Keratinocyte (primary cell): ENCODE measurements around the gene DCP2. TPM values are rescaled to one million over a fixed set of nuclear protein-coding genes. Genes with fewer than 3 reads are reported as not detected.

ENCODE experiments used
- DNase-seq: peaks from one replicate; pipeline ENCODE4 v3.0.0-alpha.2; 2011; ENCODE audit warnings: low read depth, missing footprints, low spot score
- FAIRE-seq: peaks from 2 replicates; lab custom pipeline; 2011; peaks lifted over from hg19 to GRCh38; lab: Jason Lieb, UNC
- H2AFZ ChIP-seq: 2 replicates; pipeline ENCODE4 v1.6.0; 2012; ENCODE audit warnings: low read length, control low read depth, inconsistent platforms; ENCODE audit not compliant: control insufficient read depth
- H3K27ac ChIP-seq: 2 replicates; pipeline ENCODE4 v1.5.1; 2011; ENCODE audit warnings: low read length; ENCODE audit not compliant: control insufficient read depth, insufficient read depth
- H3K27me3 ChIP-seq: 3 replicates; pipeline ENCODE4 v1.6.0; 2011; ENCODE audit warnings: low read length; ENCODE audit not compliant: control insufficient read depth, insufficient read depth; ENCODE audit errors: extremely low read depth
- H3K36me3 ChIP-seq, 2 experiments: 2 replicates in 1 of 2; 3 replicates in 1 of 2; pipeline ENCODE4 v1.5.1; 2011; ENCODE audit warnings: low read length in 2 of 2, mild to moderate bottlenecking in 1 of 2; ENCODE audit not compliant: control insufficient read depth in 2 of 2, insufficient read depth in 2 of 2; ENCODE audit errors: extremely low read depth in 1 of 2
- H3K4me1 ChIP-seq: 3 replicates; pipeline ENCODE4 v1.5.1; 2011; ENCODE audit warnings: low read length; ENCODE audit not compliant: control insufficient read depth, insufficient read depth; ENCODE audit errors: extremely low read depth
- H3K4me2 ChIP-seq: 3 replicates; pipeline ENCODE4 v1.6.0; 2011; ENCODE audit warnings: low read depth, low read length; ENCODE audit not compliant: control insufficient read depth, insufficient read depth; ENCODE audit errors: extremely low read depth
- H3K4me3 ChIP-seq, 3 experiments: fragments of 200-600 bp in 1 of 3; sonication (generic) in 1 of 3; 2 replicates in 2 of 3; 3 replicates in 1 of 3; pipeline ENCODE4 v1.5.1; 2011 to 2016; ENCODE audit warnings: low read length in 3 of 3, mild to moderate bottlenecking in 3 of 3, control low read depth in 2 of 3, inconsistent platforms in 1 of 3, low read depth in 1 of 3, mixed read lengths in 1 of 3, mixed run types in 1 of 3, moderate library complexity in 1 of 3; ENCODE audit not compliant: control insufficient read depth in 2 of 3, insufficient read depth in 2 of 3; ENCODE audit errors: extremely low read depth in 1 of 3
- H3K79me2 ChIP-seq: 2 replicates; pipeline ENCODE4 v1.6.0; 2012; ENCODE audit warnings: low read length; ENCODE audit not compliant: control insufficient read depth, insufficient read depth
- H3K9ac ChIP-seq: 3 replicates; pipeline ENCODE4 v1.6.0; 2011; ENCODE audit warnings: low read length; ENCODE audit not compliant: control insufficient read depth, insufficient read depth; ENCODE audit errors: extremely low read depth
- H3K9me1 ChIP-seq: 3 replicates; pipeline ENCODE4 v1.6.0; 2011; ENCODE audit warnings: low read length; ENCODE audit not compliant: control insufficient read depth, insufficient read depth; ENCODE audit errors: extremely low read depth
- H3K9me3 ChIP-seq: 2 replicates; pipeline ENCODE4 v1.5.1; 2012; ENCODE audit warnings: low read depth, low read length; ENCODE audit not compliant: control insufficient read depth
- H4K20me1 ChIP-seq: 3 replicates; pipeline ENCODE4 v1.6.0; 2011; ENCODE audit warnings: low read length; ENCODE audit not compliant: control insufficient read depth, insufficient read depth; ENCODE audit errors: extremely low read depth
- EZH2 ChIP-seq: IDR thresholded peaks from one replicate; pipeline ENCODE4 v1.6.1; 2012; ENCODE audit warnings: inconsistent platforms, mild to moderate bottlenecking, low read length, moderate library complexity
- dilution Hi-C: fragments of 300-500 bp; cut with MboI; formaldehyde crosslinking; loops from one replicate; pipeline ENCODE4 v1.7.0; 2020; ENCODE audit warnings: low sequenced_read_pairs; ENCODE audit not compliant: extremely low pct_ligation_motif_present
- polyA plus RNA-seq, 5 experiments: library from polyadenylated mRNA; depleted of rRNA in 3 of 5; stranded (reverse) in 3 of 5; stranded (forward) in 1 of 5; unstranded in 1 of 5; fragments of >200 nt; gene quantifications; 1 replicate in 1 of 5; 2 replicates in 3 of 5; 3 replicates in 1 of 5; pipeline versions ENCODE4 v1.2.1 to v1.2.3, GENCODE V29; 2011 to 2012; ENCODE audit warnings: missing spikeins in 2 of 5, low read depth in 1 of 5, low replicate concordance in 1 of 5
- TF ChIP-seq, protein P1 (sequence below), 3 experiments: IDR thresholded peaks in 1 of 3; conservative IDR thresholded peaks in 1 of 3; optimal IDR thresholded peaks in 1 of 3; 2 replicates in 2 of 3; 3 replicates in 1 of 3; pipeline versions ENCODE3 to v1.5.1; 2011; ENCODE audit warnings: low read length in 3 of 3, mild to moderate bottlenecking in 3 of 3, moderate library complexity in 2 of 3, control low read depth in 1 of 3, inconsistent platforms in 1 of 3; ENCODE audit not compliant: insufficient read depth in 2 of 3; ENCODE audit errors: extremely low read depth in 1 of 3

Gene DCP2
- polyA plus RNA-seq, 1 donor (not counting 4 experiments of a cell fraction or from before 2014, with no cell fraction given): 11.8 TPM

DNA sequence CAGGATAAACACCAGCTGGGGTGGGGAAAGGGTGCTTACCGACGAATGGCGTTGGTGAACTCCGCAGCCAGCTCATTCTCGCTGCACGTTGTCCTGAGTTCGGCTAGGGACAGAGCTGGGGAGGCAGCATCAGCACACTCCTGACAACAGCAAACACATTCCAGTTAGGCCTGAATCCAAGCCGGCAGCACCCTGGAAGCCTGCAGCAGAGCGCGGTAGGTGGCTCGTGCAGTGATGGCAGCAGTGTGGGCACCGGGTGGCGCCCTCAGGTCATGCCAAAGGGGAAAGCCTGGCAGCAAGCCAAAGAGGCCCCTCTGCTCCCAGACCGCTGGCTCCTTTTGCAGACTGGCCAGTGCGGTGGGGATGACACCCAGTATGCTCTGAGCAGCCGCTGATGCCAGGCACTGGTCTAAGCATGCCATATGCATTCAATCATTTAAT is 66.9 kb downstream of the DCP2 start:
- Histone ChIP-seq H3K4me2 (no peak overlapping the region), H3K4me1 (peaks cover 32% of the 10 kb centered on the region), H2AFZ (no peak overlapping the region), H3K36me3 (peaks cover 10 to 15% of the 10 kb centered on the region in 2 experiments), H3K79me2 (no peaks in the 10 kb centered on the region), H3K27ac (no peak overlapping the region), H3K9me3 (no peaks in the 10 kb centered on the region), H3K9ac (no peak overlapping the region), H4K20me1 (no peaks in the 10 kb centered on the region), H3K9me1 (no peaks in the 10 kb centered on the region), H3K27me3 (no peaks in the 10 kb centered on the region), H3K4me3 (no peak overlapping the region)
- FAIRE-seq (no peak), DNase-seq (no peak)
- no peak for TF ChIP-seq EZH2
- TF ChIP-seq, protein P1, sequence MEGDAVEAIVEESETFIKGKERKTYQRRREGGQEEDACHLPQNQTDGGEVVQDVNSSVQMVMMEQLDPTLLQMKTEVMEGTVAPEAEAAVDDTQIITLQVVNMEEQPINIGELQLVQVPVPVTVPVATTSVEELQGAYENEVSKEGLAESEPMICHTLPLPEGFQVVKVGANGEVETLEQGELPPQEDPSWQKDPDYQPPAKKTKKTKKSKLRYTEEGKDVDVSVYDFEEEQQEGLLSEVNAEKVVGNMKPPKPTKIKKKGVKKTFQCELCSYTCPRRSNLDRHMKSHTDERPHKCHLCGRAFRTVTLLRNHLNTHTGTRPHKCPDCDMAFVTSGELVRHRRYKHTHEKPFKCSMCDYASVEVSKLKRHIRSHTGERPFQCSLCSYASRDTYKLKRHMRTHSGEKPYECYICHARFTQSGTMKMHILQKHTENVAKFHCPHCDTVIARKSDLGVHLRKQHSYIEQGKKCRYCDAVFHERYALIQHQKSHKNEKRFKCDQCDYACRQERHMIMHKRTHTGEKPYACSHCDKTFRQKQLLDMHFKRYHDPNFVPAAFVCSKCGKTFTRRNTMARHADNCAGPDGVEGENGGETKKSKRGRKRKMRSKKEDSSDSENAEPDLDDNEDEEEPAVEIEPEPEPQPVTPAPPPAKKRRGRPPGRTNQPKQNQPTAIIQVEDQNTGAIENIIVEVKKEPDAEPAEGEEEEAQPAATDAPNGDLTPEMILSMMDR (optimal IDR thresholded peaks at IDR 0.05 in 1 of 3, IDR thresholded peaks at IDR 0.05 in 1 of 3, conservative IDR thresholded peaks at IDR 0.05 in 1 of 3; ENCODE audit: extremely low read depth in 1 of 3, insufficient read depth in 2 of 3, low read length in 3 of 3): peak in 1 of 3 experiments; percentile 52
- dilution Hi-C loops: no loop called here

DNA sequence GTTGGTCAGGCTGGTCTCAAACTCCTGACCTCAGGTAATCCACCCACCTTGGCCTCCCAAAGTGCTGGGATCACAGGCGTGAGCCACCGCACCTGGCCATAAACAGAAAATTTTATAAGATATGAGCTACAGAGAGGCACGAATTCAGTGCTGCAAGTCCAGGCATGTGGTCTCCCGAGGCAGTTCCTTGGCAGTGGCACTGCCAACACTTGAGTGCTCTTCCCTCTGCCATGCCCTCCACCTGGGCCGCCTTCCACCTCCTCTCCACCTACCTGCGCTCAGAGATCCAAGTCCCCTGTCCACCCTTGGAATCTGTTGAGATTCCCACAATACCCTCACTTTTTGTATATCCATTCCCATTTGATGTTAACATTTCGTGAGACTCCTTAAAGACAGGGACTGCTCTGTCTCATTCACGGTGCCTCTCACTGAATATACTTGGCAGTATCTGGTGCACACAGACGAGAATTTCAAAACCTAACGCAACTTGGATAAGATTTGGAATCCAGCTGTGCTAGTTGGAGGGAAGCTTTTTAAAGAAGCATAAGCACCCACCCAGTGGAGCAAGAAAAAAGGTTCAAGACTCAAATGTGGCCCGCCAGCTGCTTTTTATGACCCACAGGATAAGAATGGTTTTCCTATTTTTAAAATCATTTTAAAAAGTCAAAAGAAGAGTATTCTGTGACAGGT is 68.3 kb downstream of the DCP2 start:
- no peak overlapping the region for H3K27ac ChIP-seq
- H3K9ac ChIP-seq: no peak overlapping the region
- H3K36me3 ChIP-seq: peaks cover 16 to 26% of the 10 kb centered on the region in 2 experiments
- DNase-seq: no peak
- H4K20me1 ChIP-seq: no peaks in the 10 kb centered on the region
- no peaks in the 10 kb centered on the region for H3K79me2 ChIP-seq
- H3K4me3 ChIP-seq: no peak overlapping the region
- no peaks in the 10 kb centered on the region for H3K9me1 ChIP-seq
- peak; percentile 61 for FAIRE-seq
- dilution Hi-C loops: no loop called here
- H3K4me1 ChIP-seq: peaks cover 24% of the 10 kb centered on the region
- H3K27me3 ChIP-seq: no peaks in the 10 kb centered on the region
- peak overlapping the region; percentile 6 for H3K4me2 ChIP-seq
- TF ChIP-seq EZH2: no peak
- TF ChIP-seq, protein P1 (optimal IDR thresholded peaks at IDR 0.05 in 1 of 3, IDR thresholded peaks at IDR 0.05 in 1 of 3, conservative IDR thresholded peaks at IDR 0.05 in 1 of 3; ENCODE audit: extremely low read depth in 1 of 3, insufficient read depth in 2 of 3, low read length in 3 of 3): no peak
- H3K9me3 ChIP-seq: no peaks in the 10 kb centered on the region
- H2AFZ ChIP-seq: no peak overlapping the region
